Left cardiac atrium (tissue), 4 donors: ENCODE measurements around the gene CEP43. TPM values are rescaled to one million over a fixed set of nuclear protein-coding genes. Genes with fewer than 3 reads are reported as not detected.

Source experiments
- ATAC-seq, 2 donors: fragments of 200-7000 bp; cut with Tn5 transposase; one replicate each; pipeline ENCODE4 v1.9.1; 2020; ENCODE audit warnings: mild to moderate bottlenecking in 2 of 2, moderate library complexity in 2 of 2
- DNase-seq: peaks from one replicate; pipeline ENCODE4 v3.0.0-alpha.2; 2020
- intact Hi-C, 2 donors: fragments of 100-400 bp; cut with DNase I; formaldehyde crosslinking; loops; one replicate each; pipeline versions ENCODE4 v1.14.1 to v1.15.1; 2022 to 2023
- total RNA-seq, 2 donors: library from RNA; stranded (reverse); fragmentation: NEBNext Ultra II Directional; extraction: Animal tissue kit (Norgen Biotek cat#: 25700); gene quantifications; one replicate each; pipeline ENCODE4 v1.2.1, GENCODE V29; 2021
- donor health status: DM: no; HTN: yes; CAD: no.
- donor health status: DM: no; HTN: yes; CAD: no; lungs with severe emphysema.
- donor health status: DM: yes; HTN: yes; CAD: no.
- donor health status: Dilated cardiomyopathy.

CEP43 gene
- total RNA-seq, 2 donors from 2014 or later = 8.9 to 10.2 TPM

GRCh38 chr6:166997768-166998255, 1.4 kb upstream of the CEP43 start:
- peak; percentile 12 to 36 for ATAC-seq

GRCh38 chr6:166998256-166999144, 697 bp upstream of the CEP43 start:
- intact Hi-C loops = loop anchor here in 1 of 2 donors (10.0 kb wide), 1 partner anchor 146 kb away; no protein-coding TSS in a partner anchor
- ATAC-seq (peak in 1 of 2 donors; percentile 8), DNase-seq (peak; percentile 37)

More at GRCh38 chr6:166997768-166998255, 1.4 kb upstream of the CEP43 start:
- DNase-seq = peak; percentile 54
- intact Hi-C loops = loop anchor here in 1 of 2 donors (10.0 kb wide), 1 partner anchor 147 kb away; no protein-coding TSS in a partner anchor

GRCh38 chr6:166999884-167000253, 672 bp downstream of the CEP43 start:
- DNase-seq (no peak), ATAC-seq (no peak)
- intact Hi-C loops = loop anchor here in 1 of 2 donors (10.0 kb wide), 1 partner anchor 145 kb away; no protein-coding TSS in a partner anchor

- intact Hi-C loops = no loop called here
- DNase-seq (no peak), ATAC-seq (no peak)
These were observed 1.6 kb downstream of the CEP43 start for GRCh38 chr6:167000759-167001158.

- peak; percentile 78 for DNase-seq
- intact Hi-C loops = no loop called here
- ATAC-seq = peak; percentile 47 to 66
These were observed 6.4 kb downstream of the CEP43 start for GRCh38 chr6:167005350-167006159.

GRCh38 chr6:167007985-167008384, 8.8 kb downstream of the CEP43 start:
- DNase-seq = no peak
- intact Hi-C loops = no loop called here
- ATAC-seq = no peak

- intact Hi-C loops = no loop called here
- no peak for ATAC-seq
- no peak for DNase-seq
These were observed 13.9 kb downstream of the CEP43 start for GRCh38 chr6:167013067-167013466.

GRCh38 chr6:167013946-167014345, 14.7 kb downstream of the CEP43 start:
- ATAC-seq (no peak), DNase-seq (no peak)
- intact Hi-C loops = no loop called here

- ATAC-seq = no peak
- intact Hi-C loops = no loop called here
- no peak for DNase-seq
These were observed 16.1 kb downstream of the CEP43 start for GRCh38 chr6:167015302-167015701.

GRCh38 chr6:167020206-167020605, 21.0 kb downstream of the CEP43 start:
- DNase-seq (no peak), ATAC-seq (no peak)
- intact Hi-C loops = no loop called here

- intact Hi-C loops = no loop called here
- ATAC-seq (no peak), DNase-seq (no peak)
These were observed 28.1 kb downstream of the CEP43 start for GRCh38 chr6:167027308-167027707.

- no peak for DNase-seq
- no peak for ATAC-seq
- intact Hi-C loops = no loop called here
These were observed 28.6 kb downstream of the CEP43 start for GRCh38 chr6:167027772-167028171.

GRCh38 chr6:167030222-167031072, 31.2 kb downstream of the CEP43 start:
- intact Hi-C loops = no loop called here
- DNase-seq (no peak), ATAC-seq (no peak)

- ATAC-seq (no peak), DNase-seq (no peak)
- intact Hi-C loops = no loop called here
These were observed 32.0 kb downstream of the CEP43 start for GRCh38 chr6:167031082-167031709.

- no peak for ATAC-seq
- intact Hi-C loops = no loop called here
- no peak for DNase-seq
These were observed 34.9 kb downstream of the CEP43 start for GRCh38 chr6:167034056-167034455.

- intact Hi-C loops = no loop called here
- DNase-seq (no peak), ATAC-seq (no peak)
These were observed 38.6 kb downstream of the CEP43 start for GRCh38 chr6:167037762-167038161.

- intact Hi-C loops = no loop called here
- ATAC-seq (no peak), DNase-seq (no peak)
These were observed 45.5 kb downstream of the CEP43 start for GRCh38 chr6:167044696-167045095.

GRCh38 chr6:167045828-167046580, 46.8 kb downstream of the CEP43 start:
- intact Hi-C loops = no loop called here
- DNase-seq = no peak
- ATAC-seq = no peak
